GM21526 (cell line): ENCODE data around the gene PLAU.

Source experiments
- ATAC-seq: cut with Tn5 transposase; IDR thresholded peaks from one replicate; pipeline ENCODE4 v1.9.1; 2021; ENCODE audit warnings: moderate library complexity; ENCODE audit not compliant: unreplicated experiment, low FRiP score

Gene PLAU

DNA sequence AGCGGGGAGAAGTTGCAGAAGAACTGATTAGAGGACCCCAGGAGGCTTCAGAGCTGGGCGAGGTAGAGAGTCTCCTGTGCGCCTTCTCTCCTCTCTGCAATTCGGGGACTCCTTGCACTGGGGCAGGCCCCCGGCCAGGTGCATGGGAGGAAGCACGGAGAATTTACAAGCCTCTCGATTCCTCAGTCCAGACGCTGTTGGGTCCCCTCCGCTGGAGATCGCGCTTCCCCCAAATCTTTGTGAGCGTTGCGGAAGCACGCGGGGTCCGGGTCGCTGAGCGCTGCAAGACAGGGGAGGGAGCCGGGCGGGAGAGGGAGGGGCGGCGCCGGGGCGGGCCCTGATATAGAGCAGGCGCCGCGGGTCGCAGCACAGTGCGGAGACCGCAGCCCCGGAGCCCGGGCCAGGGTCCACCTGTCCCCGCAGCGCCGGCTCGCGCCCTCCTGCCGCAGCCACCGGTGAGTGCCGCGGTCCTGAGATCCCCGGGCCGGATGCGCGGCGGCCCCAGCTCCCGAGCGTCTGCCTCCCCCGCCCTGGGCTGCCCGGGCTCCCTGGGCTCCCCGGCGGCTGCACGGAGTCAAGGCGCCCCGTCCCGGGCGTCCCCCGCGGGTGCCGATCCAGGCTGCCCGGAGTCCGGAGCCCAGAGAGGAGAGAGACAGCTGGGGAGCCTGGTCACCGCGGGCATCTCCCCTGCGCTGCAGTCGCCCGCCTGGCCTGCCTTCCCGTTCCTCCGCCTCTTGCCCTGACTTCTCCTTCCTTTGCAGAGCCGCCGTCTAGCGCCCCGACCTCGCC lies at the start of gene PLAU:
Gene PLAU (plus strand): TSS at position 369 of the 789 bp plus-strand sequence. CDS start 424 bp downstream, outside the sequence.
- no peak for ATAC-seq

DNA sequence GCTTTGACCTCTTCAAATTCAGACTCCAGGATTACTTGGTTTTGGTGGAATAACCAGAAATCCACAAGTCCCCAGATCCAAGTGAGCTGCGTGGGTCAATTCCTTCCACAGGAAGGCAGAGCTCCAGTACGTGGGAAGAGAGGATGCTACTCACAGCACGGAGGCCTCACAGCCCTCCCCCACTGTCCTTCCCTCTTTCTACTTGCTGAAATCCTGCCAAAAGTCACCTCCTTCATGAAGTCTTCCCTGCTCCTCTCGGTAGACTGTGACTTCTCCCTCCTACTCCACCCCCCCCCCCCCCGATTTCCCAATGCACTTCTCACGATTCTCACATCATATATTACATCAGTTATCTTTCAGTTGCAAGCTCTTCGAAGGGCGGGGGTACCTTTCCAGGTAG lies 48.9 kb upstream of the PLAU start:
- ATAC-seq = no peak

DNA sequence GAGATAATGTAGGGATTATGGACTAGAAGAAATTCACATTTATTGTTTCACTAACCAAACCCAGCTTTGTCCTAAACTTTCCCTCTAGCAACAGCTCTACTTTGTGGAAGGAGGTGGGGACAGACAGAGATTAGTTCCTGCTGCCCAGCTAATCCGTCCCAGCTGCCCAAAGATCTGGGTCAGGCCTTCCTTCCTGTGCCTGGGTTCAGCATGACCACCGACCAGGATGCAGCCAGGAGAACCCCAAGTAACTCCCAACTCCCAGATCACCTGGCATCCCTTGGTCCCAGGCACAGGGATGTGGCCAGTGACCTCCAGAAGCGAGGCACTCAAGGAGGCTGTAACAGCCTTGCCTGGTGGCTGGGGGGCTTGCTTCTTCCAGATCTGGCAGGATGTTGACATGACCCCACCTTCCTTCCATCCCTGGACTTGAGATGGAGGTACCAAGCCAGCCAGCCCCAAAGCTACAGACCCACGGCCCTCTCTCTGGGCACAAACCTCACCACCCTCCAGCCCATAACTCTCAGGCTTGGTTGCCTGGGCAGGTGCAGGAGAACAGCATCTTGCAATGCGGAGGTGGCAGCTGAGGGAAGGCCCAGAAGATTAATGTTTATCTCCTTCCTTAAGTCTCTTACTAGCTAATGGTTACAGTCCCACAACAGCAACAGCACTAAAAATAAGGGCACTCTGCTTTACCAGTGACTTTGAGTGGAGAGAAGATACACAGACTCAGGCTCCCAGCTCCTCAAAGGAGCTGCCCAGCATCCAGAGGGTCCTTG lies 47.7 kb upstream of the PLAU start:
- ATAC-seq = no peak

DNA sequence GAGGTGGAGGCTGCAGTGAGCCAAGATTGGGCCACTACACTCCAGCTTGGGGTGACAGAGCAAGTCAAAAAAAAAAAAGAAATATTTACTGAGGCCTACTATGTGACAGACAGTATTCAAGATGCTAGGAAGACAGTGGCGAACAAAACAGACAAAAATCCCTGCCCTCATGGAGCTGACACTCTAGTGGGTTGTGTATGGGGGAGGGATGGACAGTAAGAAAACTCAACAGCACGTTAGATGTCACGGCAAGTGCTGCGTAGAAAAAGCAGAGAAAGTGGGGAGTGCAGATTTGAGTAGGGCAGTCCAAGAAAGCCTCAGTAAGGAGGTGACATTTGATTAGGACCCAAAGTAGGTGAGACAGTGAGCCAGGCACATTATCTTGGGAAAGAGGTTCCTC lies 46.7 kb upstream of the PLAU start:
- ATAC-seq = no peak

DNA sequence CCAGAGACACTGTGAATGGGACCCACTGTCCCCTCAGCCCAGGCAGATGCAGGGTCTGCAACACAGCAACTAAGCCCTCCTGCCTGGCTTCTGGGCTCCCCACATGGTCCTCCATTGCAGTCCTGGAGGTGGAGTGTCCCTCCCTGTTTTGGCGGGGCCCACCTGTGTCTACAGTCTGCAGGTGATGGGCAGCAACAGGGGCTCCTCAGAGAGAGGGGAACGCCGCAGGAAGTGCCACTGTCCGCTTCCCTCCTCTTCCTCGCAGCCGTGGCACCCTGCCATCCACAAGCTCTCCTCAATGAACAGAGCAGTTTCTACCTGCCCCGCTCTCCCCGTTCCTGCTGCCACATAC lies 45.8 kb upstream of the PLAU start:
- no peak for ATAC-seq

DNA sequence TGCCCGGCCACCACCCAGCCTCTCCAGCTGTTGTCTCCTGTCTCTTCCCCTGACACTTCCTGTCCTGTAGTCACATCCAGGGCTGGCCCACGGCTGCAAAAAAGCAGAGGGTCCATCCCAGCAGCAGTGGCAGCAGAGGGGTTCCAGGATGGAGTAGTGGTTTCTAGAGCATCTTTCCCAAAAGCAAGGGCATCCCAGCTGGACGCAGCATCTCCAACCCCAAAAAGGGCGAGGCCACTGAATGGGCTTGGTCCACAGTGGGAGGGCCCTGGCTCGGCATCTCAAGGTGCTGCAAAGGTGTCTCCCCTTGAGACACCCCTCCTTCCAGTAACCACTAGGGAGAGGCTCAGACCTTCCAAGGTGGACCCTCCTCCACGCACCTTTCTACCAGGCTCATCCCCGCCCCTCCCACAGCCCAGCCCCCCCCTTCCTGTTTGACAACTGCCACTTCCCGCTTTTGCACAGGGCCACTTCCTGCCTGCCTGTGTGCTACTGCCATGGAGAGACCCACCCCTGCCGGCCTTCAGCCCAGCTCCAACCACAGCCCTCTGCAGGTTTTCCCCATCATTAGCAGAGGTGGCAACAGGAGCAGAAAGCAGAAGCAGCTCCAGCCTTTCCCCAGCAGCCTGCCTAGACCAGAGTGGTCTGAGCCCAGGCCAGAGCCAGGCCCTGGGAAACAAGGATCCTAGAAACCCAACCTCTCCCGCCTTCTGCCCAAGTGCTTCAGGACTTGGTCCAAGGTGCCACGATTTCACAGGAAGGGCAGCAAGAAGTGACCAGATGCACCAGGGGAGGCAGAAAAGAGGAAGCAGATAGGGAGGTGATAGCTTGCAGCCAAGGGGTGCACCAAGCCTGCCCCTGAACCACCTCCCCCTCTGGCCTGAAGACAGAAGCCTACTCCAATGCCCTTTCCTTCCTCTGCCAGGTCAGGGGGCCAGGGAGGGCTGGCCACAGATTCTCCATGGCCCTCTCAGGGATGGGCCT lies 45.2 kb upstream of the PLAU start:
- peak; percentile 45 for ATAC-seq

- no peak for ATAC-seq
Measured at GRCh38 chr10:73866621-73867020, 44.3 kb upstream of the PLAU start.

DNA sequence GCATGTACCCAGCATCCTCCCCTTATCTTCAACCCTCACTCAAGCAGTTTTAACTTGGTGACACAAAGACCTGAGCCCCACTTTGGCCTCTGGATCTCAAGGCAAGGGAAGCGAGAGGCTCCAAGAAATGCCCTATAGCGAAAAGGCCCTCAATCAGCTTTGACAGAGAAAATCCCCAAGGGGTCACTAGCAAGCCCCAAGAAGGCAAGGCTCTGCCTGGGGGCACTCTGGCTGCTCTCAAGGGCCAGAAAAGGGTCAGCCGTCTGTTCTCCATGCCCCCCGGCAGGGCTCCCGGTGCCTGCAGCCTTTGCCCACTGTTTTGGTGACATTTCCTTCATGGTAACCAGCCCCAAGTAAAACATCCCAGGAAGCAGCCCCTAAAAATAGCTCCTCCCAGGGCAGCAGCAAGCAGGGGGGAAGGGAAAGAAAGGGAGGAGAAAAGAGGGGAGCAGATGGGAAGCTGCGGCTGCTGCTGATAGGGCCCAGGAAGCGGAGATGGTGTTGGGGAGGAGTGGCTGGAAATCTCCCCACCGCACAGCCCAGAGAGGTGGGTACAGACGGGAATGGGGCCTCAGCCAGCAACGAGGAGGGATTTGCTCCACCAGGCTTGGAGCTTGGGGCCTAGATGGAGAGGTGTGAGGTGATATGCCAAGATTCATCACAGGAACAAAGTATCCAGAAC lies 43.7 kb upstream of the PLAU start:
- no peak for ATAC-seq

DNA sequence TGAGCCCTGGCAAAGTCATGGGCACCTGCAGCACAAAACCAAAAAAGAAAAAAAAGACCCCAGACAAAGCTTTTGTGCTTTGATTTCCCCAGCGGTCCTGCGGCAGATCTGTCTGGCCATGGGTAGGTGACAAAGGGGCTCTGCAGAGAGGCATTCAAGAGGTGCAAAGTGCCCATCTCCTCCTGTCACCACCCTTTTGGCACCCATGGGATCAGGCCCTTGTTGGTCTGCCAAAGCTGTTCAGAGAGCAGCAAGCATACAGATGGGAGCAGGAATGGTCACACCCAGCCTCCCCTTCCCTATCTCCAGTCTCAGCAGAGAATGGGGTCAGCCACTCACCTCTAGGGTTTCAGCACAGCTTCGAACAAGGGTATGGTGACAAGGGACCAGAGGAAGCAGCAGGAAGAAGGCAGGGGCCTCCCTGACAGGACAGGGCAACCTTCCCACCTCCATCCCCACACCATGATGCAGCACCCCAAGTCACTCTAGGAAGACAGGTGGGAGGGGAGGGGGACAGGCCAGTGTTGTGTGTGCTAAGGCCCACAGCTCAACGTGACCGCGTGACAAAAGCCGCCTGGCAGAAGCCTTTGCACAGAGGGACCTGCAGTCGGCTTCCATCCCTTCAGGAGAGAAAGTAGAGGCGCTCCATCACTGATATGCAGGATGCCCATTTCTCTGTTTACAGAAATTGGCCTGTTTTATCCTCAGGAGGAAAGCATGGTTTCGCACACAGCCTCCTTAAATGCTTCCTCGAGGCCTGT lies 42.9 kb upstream of the PLAU start:
- ATAC-seq = no peak

- ATAC-seq = no peak
Measured at GRCh38 chr10:73868655-73869195, 42.2 kb upstream of the PLAU start.

DNA sequence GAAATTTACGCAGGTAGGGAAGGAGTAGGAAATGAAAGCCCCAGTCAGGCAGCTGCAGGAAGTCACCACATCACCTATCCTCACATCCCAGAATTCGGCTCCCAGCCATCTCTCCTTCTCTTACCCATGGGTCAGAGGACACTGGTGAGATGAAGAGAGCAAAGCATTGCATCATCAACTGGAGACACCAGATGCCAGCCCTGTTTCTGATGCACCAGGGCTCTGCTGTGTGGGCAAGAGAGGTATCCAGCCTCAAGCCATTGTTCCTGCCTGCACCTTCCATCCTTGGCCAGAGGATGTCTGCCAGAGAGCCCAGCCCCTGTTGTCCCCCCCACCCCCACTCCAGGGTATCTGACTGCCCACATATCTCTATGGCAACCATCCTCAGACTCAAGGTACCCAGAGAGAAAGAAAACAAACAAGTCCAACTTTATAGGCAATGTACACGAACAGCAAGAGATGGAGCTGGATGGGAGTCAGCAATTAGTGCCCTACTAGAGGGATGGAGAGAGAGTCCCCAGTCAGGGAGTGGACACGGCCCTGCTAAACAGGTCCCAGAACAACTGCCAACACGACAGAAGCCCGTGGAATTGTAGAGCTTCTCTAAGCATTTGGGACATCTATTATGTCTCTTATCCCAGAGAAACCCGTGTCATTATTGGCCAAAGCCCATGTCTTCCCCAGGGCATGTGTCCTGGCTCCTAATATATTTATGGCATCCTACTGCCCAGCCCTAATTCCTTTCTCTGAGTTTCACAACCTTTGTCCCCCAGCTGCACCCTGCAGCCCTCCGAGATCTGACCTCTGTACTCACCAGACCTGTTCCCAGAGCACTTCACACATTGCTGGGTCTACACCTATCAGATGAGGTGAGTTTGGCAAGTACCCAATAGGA lies 39.4 kb upstream of the PLAU start:
- no peak for ATAC-seq

GRCh38 chr10:73872190-73872710 lies 38.7 kb upstream of the PLAU start:
- ATAC-seq = no peak

GRCh38 chr10:73873142-73873837 lies 37.6 kb upstream of the PLAU start:
- no peak for ATAC-seq

DNA sequence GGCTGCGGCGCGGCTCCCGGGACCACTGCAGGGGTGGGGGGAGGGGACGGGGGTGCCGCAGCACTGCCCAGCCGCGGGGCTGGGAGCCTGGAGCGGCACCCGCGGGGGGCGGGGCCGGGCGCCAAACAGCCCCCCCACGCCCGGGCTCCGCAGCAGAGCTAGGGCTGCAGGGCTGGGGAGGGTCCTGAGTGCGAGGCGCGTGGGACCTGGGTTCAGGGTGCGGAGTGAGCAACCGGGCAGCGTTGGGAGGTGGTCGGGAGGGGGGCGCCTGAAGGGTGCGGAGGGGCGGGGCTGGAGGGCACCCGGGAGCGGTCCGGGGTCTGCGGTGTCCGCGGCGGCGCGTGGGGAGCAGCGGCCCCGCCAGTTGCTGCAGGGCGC lies 37.1 kb upstream of the PLAU start:
- ATAC-seq = no peak

GRCh38 chr10:73874267-73875138 lies 36.4 kb upstream of the PLAU start, which contains the start of gene CAMK2G:
Gene CAMK2G, minus strand, starts transcription at chr10:73874555. Its CDS starts 94 bp downstream, at chr10:73874461.
- peak; percentile 73 for ATAC-seq

DNA sequence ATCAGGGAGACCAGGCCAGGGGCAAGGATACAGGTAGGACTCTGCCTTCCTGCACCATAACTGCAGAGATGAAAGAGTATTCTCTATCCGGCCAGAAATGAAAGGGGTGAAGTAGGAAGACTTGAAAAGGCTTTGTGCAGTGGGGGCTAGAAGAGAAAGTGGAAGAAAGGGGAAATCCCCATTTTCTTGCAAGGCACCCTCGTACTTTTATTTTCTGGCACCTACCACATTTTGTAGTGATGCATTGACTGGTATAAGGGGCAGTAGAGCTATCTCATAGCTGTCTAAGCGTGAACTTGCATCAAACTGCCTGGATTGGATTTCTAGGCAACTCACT lies 35.8 kb upstream of the PLAU start:
- peak; percentile 10 for ATAC-seq

GRCh38 chr10:73876157-73876556 lies 34.8 kb upstream of the PLAU start:
- ATAC-seq = no peak
